ENCODE results near the gene HMCN2.

The HMCN2 gene

DNA sequence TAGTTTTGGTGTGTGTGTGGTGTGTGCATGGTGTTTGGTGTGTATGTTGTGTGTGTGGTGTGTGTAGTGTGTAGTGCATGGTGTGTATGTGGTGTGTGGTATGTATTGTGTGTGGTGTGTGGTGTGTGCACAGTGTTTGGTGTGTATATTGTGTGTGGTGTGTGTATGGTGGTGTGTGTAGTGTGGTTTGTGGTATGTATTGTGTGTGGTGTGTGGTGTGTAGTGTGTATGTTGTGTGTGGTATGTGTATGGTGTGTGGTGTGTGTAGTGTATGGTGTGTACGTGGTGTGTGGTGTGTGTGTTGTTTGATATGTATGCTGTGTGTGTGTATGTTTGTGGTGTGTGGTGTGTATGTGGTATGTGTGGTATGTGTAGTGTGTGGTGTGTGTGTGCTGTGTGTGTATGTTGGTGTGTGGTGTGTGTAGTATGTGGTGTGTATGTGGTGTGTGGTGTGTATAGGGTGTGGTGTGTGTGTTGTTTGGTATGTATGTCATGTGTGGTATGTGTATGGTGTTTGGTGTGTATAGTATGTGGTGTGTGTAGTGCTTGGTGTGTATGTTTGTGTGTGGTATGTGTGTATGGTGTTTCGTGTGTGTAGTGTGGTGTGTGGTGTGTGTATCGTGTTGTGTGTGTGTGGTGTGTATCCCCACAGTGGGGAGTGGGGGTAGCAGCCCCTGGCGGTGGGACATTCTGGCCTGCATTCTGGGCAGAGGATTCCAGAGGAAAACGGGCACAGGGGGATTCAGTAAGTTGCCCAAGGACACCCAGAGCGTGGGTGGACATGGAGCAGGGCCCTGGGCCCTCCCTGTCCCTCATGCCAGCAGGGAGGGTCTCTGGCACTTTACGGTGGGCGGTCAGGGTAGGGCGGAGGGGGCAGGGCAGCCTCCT, 79.7 kb downstream of the HMCN2 start:
- Histone ChIP-seq H3K9me3 (replicated peaks; ENCODE audit: low read length) (no peaks in the 10 kb centered on the region), H3K4me3 (ENCODE audit: low read length) (no peak overlapping the region), H3K4me2 (ENCODE audit: low read length) (no peak overlapping the region), H3K4me1 (ENCODE audit: control insufficient read depth, insufficient read depth, low read length) (peaks cover 7% of the 10 kb centered on the region), H3K27me3 (ENCODE audit: control insufficient read depth, insufficient read depth, low read length) (no peaks in the 10 kb centered on the region), H3K9ac (ENCODE audit: low read depth, low read length) (no peak overlapping the region), H3K36me3 (ENCODE audit: insufficient read depth, low read length) (no peaks in the 10 kb centered on the region)

DNA sequence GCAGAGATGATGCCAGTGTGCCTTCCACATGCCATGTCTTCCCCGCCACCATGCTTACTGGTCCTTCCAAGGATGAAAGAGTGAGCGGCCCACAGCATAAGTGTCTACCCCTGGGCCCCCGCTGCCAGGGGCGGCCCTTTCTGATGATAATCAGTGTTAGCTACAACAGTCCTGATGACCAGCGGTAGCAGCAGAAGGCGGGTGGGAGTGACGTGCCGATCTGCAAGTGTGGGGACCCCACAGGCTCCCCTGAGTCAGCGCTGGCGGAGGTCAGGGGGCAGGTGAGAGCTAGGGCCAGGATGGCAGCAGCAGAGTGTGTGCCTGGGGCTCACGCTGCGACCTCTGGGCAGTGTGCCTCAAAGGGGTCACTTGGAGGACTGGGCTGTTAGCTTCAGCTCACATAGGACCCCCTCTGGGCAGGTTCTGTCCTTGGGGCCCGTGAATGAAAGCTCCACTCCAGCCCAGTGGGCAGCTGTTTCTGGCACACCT, 80.4 kb downstream of the HMCN2 start:
- H3K4me2 ChIP-seq (ENCODE audit: low read length): no peak overlapping the region
- no peak overlapping the region for H3K4me3 ChIP-seq (ENCODE audit: low read length)
- H3K27me3 ChIP-seq (ENCODE audit: control insufficient read depth, insufficient read depth, low read length): no peaks in the 10 kb centered on the region
- no peaks in the 10 kb centered on the region for H3K9me3 ChIP-seq (replicated peaks; ENCODE audit: low read length)
- no peak overlapping the region for H3K9ac ChIP-seq (ENCODE audit: low read depth, low read length)
- no peaks in the 10 kb centered on the region for H3K36me3 ChIP-seq (ENCODE audit: insufficient read depth, low read length)
- H3K4me1 ChIP-seq (ENCODE audit: control insufficient read depth, insufficient read depth, low read length): peaks cover 7% of the 10 kb centered on the region

DNA sequence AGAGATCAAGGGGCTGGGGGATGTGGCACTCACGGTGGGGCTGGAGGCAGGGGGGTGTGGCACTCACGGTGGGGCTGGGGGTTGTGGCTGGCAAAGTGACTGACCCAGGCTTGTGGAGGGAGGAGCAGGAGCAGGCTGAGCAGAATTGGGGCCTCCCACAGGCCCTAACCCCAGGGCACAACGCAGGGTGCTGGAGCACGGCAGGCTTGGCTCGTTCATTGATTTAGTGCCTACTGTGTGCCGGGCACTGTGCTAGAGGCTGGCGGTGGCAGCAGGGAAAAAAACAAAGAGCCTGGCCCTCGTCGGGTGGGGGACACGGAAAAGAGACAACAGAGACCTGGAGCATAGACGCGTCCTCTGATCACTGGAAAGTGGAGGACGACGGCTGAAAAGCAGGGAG, 80.9 kb downstream of the HMCN2 start:
- no peaks in the 10 kb centered on the region for H3K9me3 ChIP-seq (replicated peaks; ENCODE audit: low read length)
- H3K27me3 ChIP-seq (ENCODE audit: control insufficient read depth, insufficient read depth, low read length): no peaks in the 10 kb centered on the region
- H3K36me3 ChIP-seq (ENCODE audit: insufficient read depth, low read length): no peaks in the 10 kb centered on the region
- H3K4me1 ChIP-seq (ENCODE audit: control insufficient read depth, insufficient read depth, low read length): peaks cover 7% of the 10 kb centered on the region
- H3K4me3 ChIP-seq (ENCODE audit: low read length): no peak overlapping the region
- H3K9ac ChIP-seq (ENCODE audit: low read depth, low read length): no peak overlapping the region
- H3K4me2 ChIP-seq (ENCODE audit: low read length): no peak overlapping the region

DNA sequence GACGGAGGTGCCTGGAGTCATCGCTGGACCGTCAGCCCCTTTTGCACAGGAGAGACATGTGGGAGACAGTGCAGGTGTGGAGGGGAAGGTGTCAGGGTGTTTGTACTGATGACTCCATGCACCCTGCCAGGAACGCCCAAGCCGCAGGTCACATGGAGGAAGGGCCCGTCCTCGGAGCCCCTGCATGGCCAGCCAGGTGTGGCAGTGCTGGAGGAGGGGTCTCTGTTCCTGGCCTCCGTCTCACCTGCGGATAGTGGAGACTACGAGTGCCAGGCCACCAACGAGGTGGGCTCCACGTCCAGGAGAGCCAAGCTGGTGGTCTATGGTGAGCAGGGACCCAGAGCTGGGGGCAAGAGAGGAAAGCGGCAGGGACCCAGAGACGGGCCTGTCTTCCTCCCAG, 81.5 kb downstream of the HMCN2 start:
- no peak overlapping the region for H3K9ac ChIP-seq (ENCODE audit: low read depth, low read length)
- peaks cover 7% of the 10 kb centered on the region for H3K4me1 ChIP-seq (ENCODE audit: control insufficient read depth, insufficient read depth, low read length)
- no peak overlapping the region for H3K4me2 ChIP-seq (ENCODE audit: low read length)
- no peaks in the 10 kb centered on the region for H3K9me3 ChIP-seq (replicated peaks; ENCODE audit: low read length)
- no peaks in the 10 kb centered on the region for H3K36me3 ChIP-seq (ENCODE audit: insufficient read depth, low read length)
- H3K4me3 ChIP-seq (ENCODE audit: low read length): no peak overlapping the region
- H3K27me3 ChIP-seq (ENCODE audit: control insufficient read depth, insufficient read depth, low read length): no peaks in the 10 kb centered on the region

DNA sequence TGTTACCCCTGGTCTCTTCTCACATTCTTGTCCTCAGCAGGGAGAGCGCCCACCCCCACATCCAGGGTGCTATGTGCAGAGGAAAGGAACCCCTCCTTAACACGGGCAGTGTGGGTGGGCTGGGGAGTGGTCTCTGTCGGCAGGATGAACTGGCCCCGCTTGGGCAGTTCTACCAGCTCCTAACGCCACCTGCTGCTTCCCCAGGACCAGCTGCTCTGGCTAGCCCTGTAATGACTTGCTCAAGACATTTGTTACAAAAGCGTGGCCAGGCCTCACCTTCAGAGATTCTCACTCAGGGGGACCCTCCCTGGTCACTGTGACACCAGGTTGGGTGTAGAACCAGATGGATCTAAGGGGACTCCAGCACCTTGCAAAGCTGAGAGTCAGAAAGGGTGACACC, 82.4 kb downstream of the HMCN2 start:
- Histone ChIP-seq H3K9ac (ENCODE audit: low read depth, low read length) (no peak overlapping the region), H3K36me3 (ENCODE audit: insufficient read depth, low read length) (no peaks in the 10 kb centered on the region), H3K27me3 (ENCODE audit: control insufficient read depth, insufficient read depth, low read length) (no peaks in the 10 kb centered on the region)

DNA sequence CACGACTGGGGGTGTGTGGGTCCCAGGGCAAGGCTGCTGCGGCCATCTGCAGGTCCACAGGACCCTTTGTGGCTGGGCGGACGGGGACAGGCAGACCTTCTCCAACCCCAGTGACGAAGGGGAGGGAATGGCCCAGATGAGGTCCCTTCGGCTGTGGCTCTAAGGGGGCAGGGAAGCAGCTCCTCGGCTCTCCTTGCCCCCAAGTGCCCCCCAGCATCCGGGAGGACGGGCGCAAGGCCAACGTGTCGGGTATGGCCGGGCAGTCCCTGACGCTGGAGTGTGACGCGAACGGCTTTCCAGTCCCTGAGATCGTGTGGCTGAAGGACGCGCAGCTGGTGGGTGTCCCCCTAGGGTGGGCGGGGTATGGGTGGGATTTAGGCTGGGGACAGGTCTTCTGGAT, 82.8 kb downstream of the HMCN2 start:
- H3K4me3 ChIP-seq (ENCODE audit: low read length): no peak overlapping the region
- peaks cover under 1% of the 10 kb centered on the region for H3K27me3 ChIP-seq (ENCODE audit: control insufficient read depth, insufficient read depth, low read length)
- H3K4me1 ChIP-seq (ENCODE audit: control insufficient read depth, insufficient read depth, low read length): no peaks in the 10 kb centered on the region
- H3K4me2 ChIP-seq (ENCODE audit: low read length): no peak overlapping the region
- no peaks in the 10 kb centered on the region for H3K36me3 ChIP-seq (ENCODE audit: insufficient read depth, low read length)
- no peak overlapping the region for H3K9ac ChIP-seq (ENCODE audit: low read depth, low read length)
- no peaks in the 10 kb centered on the region for H3K9me3 ChIP-seq (replicated peaks; ENCODE audit: low read length)

More for the DNA sequence above, 82.4 kb downstream of the HMCN2 start:
- no peak overlapping the region for H3K4me2 ChIP-seq (ENCODE audit: low read length)
- H3K4me3 ChIP-seq (ENCODE audit: low read length): no peak overlapping the region
- H3K9me3 ChIP-seq (replicated peaks; ENCODE audit: low read length): no peaks in the 10 kb centered on the region
- no peaks in the 10 kb centered on the region for H3K4me1 ChIP-seq (ENCODE audit: control insufficient read depth, insufficient read depth, low read length)

DNA sequence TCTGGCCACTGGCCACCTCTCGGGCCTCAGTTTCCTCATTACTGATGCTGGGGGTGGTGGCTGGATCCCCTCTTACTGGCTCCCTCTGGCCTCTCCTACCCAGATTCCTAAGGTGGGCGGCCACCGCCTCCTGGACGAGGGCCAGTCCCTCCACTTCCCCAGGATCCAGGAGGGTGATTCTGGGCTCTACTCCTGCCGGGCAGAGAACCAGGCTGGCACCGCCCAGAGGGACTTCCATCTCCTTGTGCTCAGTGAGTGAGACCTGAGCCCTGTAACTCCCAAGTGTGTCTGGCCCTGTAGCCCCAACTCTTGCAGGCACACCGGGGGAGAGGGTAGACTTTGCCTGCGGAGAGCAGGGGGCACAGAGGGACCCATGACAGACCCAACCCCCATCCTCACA, 83.3 kb downstream of the HMCN2 start:
- Histone ChIP-seq H3K4me1 (ENCODE audit: control insufficient read depth, insufficient read depth, low read length) (no peaks in the 10 kb centered on the region), H3K4me3 (ENCODE audit: low read length) (no peak overlapping the region), H3K4me2 (ENCODE audit: low read length) (no peak overlapping the region), H3K9me3 (replicated peaks; ENCODE audit: low read length) (no peaks in the 10 kb centered on the region), H3K9ac (ENCODE audit: low read depth, low read length) (no peak overlapping the region), H3K36me3 (ENCODE audit: insufficient read depth, low read length) (no peaks in the 10 kb centered on the region), H3K27me3 (ENCODE audit: control insufficient read depth, insufficient read depth, low read length) (peaks cover 6% of the 10 kb centered on the region)

DNA sequence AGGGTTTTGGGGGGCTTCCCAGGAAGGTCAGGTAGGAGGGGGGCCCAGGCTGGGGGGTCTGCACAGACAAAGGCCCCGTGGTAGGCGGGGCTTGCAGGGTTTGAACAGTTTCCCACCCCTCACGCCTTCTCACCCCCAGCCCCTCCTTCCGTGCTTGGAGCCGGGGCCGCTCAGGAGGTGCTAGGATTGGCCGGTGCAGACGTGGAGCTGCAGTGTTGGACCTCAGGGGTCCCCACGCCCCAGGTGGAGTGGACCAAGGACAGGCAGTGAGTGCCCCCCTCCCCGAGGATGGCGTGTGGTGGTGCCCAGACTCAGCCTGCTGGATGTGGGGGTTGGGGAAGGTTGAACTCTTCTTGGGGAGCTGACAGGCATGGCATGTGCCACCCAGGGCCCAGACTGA, 83.8 kb downstream of the HMCN2 start:
- Histone ChIP-seq H3K4me2 (ENCODE audit: low read length) (no peak overlapping the region), H3K4me3 (ENCODE audit: low read length) (no peak overlapping the region), H3K4me1 (ENCODE audit: control insufficient read depth, insufficient read depth, low read length) (no peaks in the 10 kb centered on the region), H3K36me3 (ENCODE audit: insufficient read depth, low read length) (no peaks in the 10 kb centered on the region), H3K9ac (ENCODE audit: low read depth, low read length) (no peak overlapping the region), H3K9me3 (replicated peaks; ENCODE audit: low read length) (no peaks in the 10 kb centered on the region), H3K27me3 (ENCODE audit: control insufficient read depth, insufficient read depth, low read length) (peaks cover 10% of the 10 kb centered on the region)

DNA sequence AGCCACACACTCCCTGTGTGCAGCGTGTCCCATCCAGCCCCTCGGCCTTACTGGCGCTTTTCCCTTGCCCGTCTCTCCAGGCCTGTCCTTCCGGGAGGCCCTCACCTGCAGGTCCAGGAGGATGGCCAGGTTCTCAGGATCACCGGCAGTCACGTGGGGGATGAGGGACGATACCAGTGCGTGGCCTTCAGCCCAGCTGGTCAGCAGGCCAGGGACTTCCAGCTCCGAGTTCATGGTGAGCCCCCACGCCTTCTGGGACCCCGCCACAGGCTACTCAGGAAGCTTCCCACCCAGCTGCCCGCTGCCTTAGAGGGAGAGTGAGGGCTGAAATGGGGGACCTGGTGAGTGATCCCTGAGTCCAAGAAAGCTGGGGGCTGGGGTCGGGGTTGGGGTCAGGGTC, 85.8 kb downstream of the HMCN2 start:
- Histone ChIP-seq H3K4me1 (ENCODE audit: control insufficient read depth, insufficient read depth, low read length) (no peaks in the 10 kb centered on the region), H3K9ac (ENCODE audit: low read depth, low read length) (no peak overlapping the region), H3K9me3 (replicated peaks; ENCODE audit: low read length) (no peaks in the 10 kb centered on the region), H3K36me3 (ENCODE audit: insufficient read depth, low read length) (no peaks in the 10 kb centered on the region), H3K4me2 (ENCODE audit: low read length) (no peak overlapping the region), H3K27me3 (ENCODE audit: control insufficient read depth, insufficient read depth, low read length) (peaks cover 10% of the 10 kb centered on the region), H3K4me3 (ENCODE audit: low read length) (no peak overlapping the region)

DNA sequence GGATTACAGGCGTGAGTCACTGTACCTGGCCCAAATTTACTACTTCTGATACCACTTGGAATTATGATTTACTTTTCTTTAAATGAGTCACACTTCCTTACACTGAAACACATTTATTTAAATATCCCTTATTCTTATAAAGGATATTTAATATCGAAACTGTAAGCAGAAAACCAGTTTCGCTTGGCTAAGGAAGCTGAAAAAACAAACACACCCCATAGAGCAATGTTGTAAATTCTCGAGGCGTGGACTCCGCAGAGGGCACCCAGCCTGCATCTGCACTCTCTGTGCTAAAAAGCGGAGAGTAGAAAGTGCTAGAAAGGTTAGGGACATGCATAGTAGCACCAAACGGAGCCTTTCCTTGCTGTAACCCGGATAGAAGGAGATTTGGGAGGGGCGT, 86.5 kb downstream of the HMCN2 start:
- Histone ChIP-seq H3K9ac (ENCODE audit: low read depth, low read length) (no peak overlapping the region), H3K27me3 (ENCODE audit: control insufficient read depth, insufficient read depth, low read length) (peaks cover 14% of the 10 kb centered on the region), H3K4me1 (ENCODE audit: control insufficient read depth, insufficient read depth, low read length) (no peaks in the 10 kb centered on the region), H3K4me2 (ENCODE audit: low read length) (no peak overlapping the region), H3K36me3 (ENCODE audit: insufficient read depth, low read length) (no peaks in the 10 kb centered on the region), H3K9me3 (replicated peaks; ENCODE audit: low read length) (no peaks in the 10 kb centered on the region), H3K4me3 (ENCODE audit: low read length) (no peak overlapping the region)

DNA sequence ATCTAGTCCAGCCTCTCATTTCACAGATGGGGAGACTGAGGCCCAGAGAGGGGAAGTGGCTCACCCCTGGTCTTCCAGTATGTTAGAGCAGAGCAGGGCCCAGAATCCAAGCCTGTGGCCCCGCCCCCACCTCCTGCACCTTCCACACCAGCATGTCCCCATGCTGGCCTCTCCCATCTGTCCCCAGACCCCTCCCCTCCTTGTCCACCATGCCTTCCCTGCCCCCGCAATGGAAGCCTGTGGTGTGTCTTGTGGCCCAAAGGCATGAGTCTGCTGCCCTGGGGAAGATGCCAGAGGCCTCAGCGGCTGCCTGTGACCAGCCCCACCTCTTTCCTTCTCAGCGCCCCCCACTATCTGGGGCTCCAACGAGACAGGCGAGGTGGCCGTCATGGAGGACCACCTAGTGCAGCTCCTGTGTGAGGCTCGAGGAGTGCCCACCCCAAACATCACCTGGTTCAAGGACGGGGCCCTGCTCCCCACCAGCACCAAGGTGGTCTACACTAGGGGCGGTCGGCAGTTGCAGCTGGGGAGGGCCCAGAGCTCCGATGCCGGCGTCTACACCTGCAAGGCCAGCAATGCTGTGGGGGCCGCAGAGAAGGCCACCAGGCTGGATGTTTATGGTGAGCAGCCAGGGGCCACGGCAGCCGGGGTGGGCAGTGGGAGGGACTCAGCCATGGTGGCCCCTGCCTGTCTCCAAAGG, 87.2 kb downstream of the HMCN2 start:
- H3K9me3 ChIP-seq (replicated peaks; ENCODE audit: low read length): no peaks in the 10 kb centered on the region
- H3K36me3 ChIP-seq (ENCODE audit: insufficient read depth, low read length): no peaks in the 10 kb centered on the region
- H3K27me3 ChIP-seq (ENCODE audit: control insufficient read depth, insufficient read depth, low read length): peaks cover 19% of the 10 kb centered on the region
- no peaks in the 10 kb centered on the region for H3K4me1 ChIP-seq (ENCODE audit: control insufficient read depth, insufficient read depth, low read length)
- H3K4me2 ChIP-seq (ENCODE audit: low read length): no peak overlapping the region
- H3K9ac ChIP-seq (ENCODE audit: low read depth, low read length): no peak overlapping the region
- no peak overlapping the region for H3K4me3 ChIP-seq (ENCODE audit: low read length)
